Thymus (tissue), 11 donors: ENCODE results near the gene MTMR3. TPM values are rescaled to one million over a fixed set of nuclear protein-coding genes. Genes with fewer than 3 reads are reported as not detected.

ENCODE experiments used
- DNase-seq, 9 donors: peaks; one replicate each; pipeline ENCODE4 v3.0.0-alpha.2; 2013; ENCODE audit warnings: low spot score in 9 of 9, low read depth in 6 of 9, missing footprints in 1 of 9
- H3K27ac ChIP-seq, 2 donors: one replicate each; pipeline ENCODE4 v1.5.1; 2013; ENCODE audit warnings: control low read depth in 1 of 2, low read depth in 1 of 2, low read length in 1 of 2, mild to moderate bottlenecking in 1 of 2, moderate library complexity in 1 of 2
- H3K27me3 ChIP-seq, 2 donors: one replicate each; pipeline ENCODE4 v1.5.1; 2013; ENCODE audit warnings: low read length in 1 of 2; ENCODE audit not compliant: control insufficient read depth in 2 of 2, insufficient read depth in 1 of 2
- H3K36me3 ChIP-seq, 2 donors: one replicate each; pipeline ENCODE4 v1.5.1; 2013; ENCODE audit warnings: low read length in 1 of 2, mild to moderate bottlenecking in 1 of 2, moderate library complexity in 1 of 2; ENCODE audit not compliant: control insufficient read depth in 2 of 2, insufficient read depth in 2 of 2
- H3K4me1 ChIP-seq, 2 donors: one replicate each; pipeline ENCODE4 v1.5.1; 2013; ENCODE audit warnings: low read length in 2 of 2; ENCODE audit not compliant: control insufficient read depth in 2 of 2, insufficient read depth in 2 of 2
- H3K4me3 ChIP-seq, 2 donors: one replicate each; pipeline ENCODE4 v1.5.1; 2013; ENCODE audit warnings: low read length in 2 of 2, control low read depth in 1 of 2, mild to moderate bottlenecking in 1 of 2
- H3K9me3 ChIP-seq, 2 donors: one replicate each; pipeline ENCODE4 v1.5.1; 2013; ENCODE audit warnings: low read length in 1 of 2, mild to moderate bottlenecking in 1 of 2; ENCODE audit not compliant: control insufficient read depth in 2 of 2, insufficient read depth in 1 of 2
- WGBS: extraction: QIAGEN DNeasy Blood & Tissue Kit; methylation state at CpG from one replicate; pipeline ENCODE4 v1.1.7; 2013; 5-methylcytosine and 5-hydroxymethylcytosine counted together
- polyA plus RNA-seq: library from polyadenylated mRNA; stranded (reverse); fragments of 200-250 nt; gene quantifications from one replicate; pipeline ENCODE4 v1.2.3, GENCODE V29; 2013
- total RNA-seq: library from RNA; stranded (reverse); fragments of 120-200 nt; gene quantifications from one replicate; pipeline ENCODE4 v1.2.4, GENCODE V29; 2013
- donor health status: healthy.

The MTMR3 gene
- total and polyA plus RNA-seq, 2 donors: 14.8 to 16.4 TPM

DNA sequence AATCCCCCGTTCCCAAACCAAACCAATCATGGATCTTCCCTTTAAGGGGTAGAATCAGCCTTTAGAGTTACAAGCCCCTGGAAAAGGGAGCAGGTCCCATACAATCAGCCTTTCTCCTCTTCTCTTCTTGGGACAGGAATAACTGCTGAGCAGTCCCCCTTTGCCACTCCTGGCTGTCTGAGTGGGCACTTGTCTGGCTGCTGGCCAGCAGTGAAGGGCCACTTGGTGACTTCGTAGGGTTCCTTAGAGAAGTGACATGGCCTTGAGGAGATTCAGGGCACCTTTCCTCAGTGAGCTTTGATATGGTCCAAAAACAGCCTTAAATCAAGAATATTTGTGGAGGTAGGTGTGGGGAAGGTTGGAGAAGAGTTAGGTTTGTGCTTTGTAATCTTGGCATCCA, 143.8 kb downstream of the MTMR3 start:
- no peak overlapping the region for H3K27ac ChIP-seq
- no peaks in the 10 kb centered on the region for H3K4me1 ChIP-seq
- no peaks in the 10 kb centered on the region for H3K9me3 ChIP-seq
- H3K36me3 ChIP-seq: peaks cover 56 to 60% of the 10 kb centered on the region in 2 donors
- DNase-seq: no peak
- H3K27me3 ChIP-seq: no peaks in the 10 kb centered on the region
- no peak overlapping the region for H3K4me3 ChIP-seq
- WGBS: 100% methylated on average over 2 of the region's 2 CpGs

DNA sequence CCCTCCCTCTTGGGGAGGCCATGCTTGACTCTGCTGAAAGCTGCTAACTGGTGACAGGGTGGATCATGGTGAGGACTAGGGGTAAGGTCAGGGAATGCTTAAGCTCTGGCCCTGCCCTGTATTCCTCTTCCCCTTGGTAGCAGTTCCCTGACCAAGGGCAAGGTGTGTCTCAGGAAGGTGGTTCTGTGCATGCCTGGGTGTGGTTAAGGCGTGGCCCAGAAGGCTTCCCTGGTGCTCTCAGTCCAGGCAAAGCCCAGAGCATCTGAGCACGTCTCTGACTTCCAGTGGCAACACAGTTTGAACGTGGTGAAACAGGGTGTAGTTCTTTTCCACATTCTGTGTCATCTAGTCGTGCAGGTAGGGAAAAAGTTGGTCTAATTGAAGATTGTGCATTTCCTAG, 144.2 kb downstream of the MTMR3 start:
- no peak overlapping the region for H3K27ac ChIP-seq
- DNase-seq: no peak
- H3K4me1 ChIP-seq: no peaks in the 10 kb centered on the region
- WGBS: 83% methylated on average over 4 of the region's 4 CpGs
- no peaks in the 10 kb centered on the region for H3K9me3 ChIP-seq
- peaks cover 53 to 57% of the 10 kb centered on the region in 2 donors for H3K36me3 ChIP-seq
- H3K4me3 ChIP-seq: no peak overlapping the region
- no peaks in the 10 kb centered on the region for H3K27me3 ChIP-seq

DNA sequence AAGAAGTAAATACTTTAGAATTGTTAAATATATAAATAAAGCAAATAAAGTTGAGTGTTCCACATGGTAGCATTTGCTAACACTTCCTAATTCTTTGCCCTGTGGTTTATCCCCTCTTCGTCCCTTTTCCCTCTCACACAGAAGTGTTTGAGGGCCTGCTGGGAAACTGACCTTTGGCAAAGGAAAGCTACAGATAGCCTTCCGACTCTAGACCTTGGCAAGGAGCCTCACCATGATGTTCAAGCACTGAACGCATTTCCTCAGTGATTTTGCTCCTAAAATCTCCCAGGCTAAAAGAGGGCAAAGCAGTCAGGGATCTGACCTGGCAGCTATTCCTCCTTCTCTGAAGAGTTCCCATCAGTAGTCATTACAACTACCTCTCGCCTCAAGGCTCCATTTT, 144.8 kb downstream of the MTMR3 start:
- no peaks in the 10 kb centered on the region for H3K27me3 ChIP-seq
- H3K9me3 ChIP-seq: no peaks in the 10 kb centered on the region
- H3K27ac ChIP-seq: no peak overlapping the region
- H3K36me3 ChIP-seq: peaks cover 47 to 51% of the 10 kb centered on the region in 2 donors
- no peak overlapping the region for H3K4me3 ChIP-seq
- 96% methylated on average over 4 of the region's 4 CpGs for WGBS
- H3K4me1 ChIP-seq: no peaks in the 10 kb centered on the region
- DNase-seq: no peak

GRCh38 chr22:30028731-30029130, 145.8 kb downstream of the MTMR3 start:
- Histone ChIP-seq H3K4me3 (no peak overlapping the region), H3K27me3 (no peaks in the 10 kb centered on the region), H3K36me3 (peaks cover 39 to 42% of the 10 kb centered on the region in 2 donors), H3K9me3 (no peaks in the 10 kb centered on the region), H3K27ac (no peak overlapping the region), H3K4me1 (no peaks in the 10 kb centered on the region)
- no peak for DNase-seq
- over 99% methylated on average over 6 of the region's 6 CpGs for WGBS

DNA sequence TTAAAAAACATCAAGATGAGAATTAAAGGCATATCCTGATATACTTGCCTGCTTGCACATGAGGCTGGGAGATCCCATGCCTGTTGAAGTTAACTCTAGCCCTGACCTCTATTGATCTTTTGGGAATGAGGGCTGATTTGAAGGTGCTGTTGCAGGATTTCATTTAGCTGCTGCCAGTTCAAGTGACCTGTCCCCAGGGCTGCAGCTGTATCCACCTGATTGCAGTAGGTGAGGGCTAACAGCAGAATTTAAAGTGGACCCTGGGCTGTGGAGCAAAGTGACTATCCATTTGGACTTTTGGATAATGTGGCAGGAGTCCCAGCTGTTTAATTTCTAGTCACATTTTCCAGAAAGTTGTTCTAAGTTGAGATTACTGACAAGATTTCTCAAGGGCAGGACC, 146.5 kb downstream of the MTMR3 start:
- Histone ChIP-seq H3K27ac (no peak overlapping the region), H3K4me1 (no peaks in the 10 kb centered on the region), H3K27me3 (no peaks in the 10 kb centered on the region), H3K4me3 (no peak overlapping the region), H3K9me3 (no peaks in the 10 kb centered on the region), H3K36me3 (peaks cover 35 to 38% of the 10 kb centered on the region in 2 donors)
- no peak for DNase-seq

DNA sequence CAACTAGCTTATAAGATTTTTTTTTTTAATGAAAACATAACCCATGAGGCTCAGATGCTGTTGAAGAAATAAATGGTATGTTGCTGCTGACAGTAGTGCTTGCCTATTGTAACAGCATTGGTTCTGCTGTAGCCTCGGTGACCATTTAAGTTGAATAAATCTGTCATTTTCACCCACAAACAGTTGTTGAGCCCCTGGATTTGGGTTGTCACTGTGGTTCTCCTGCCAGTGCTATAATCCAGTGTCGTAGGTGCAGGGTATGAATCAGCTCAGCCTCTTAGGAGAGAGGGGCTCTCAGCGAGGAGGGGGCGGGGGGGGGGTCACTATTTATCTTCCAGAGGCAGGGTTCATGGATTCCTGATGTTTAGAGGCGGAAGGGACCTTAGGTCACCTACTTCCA, 147.4 kb downstream of the MTMR3 start:
- WGBS: 96% methylated on average over 5 of the region's 5 CpGs
- Histone ChIP-seq H3K27me3 (no peaks in the 10 kb centered on the region), H3K36me3 (peaks cover 27 to 30% of the 10 kb centered on the region in 2 donors), H3K4me1 (no peaks in the 10 kb centered on the region), H3K9me3 (no peaks in the 10 kb centered on the region), H3K4me3 (no peak overlapping the region), H3K27ac (peak overlapping the region in 1 of 2 donors; percentile 5)
- DNase-seq: no peak

GRCh38 chr22:30031328-30031727, 148.4 kb downstream of the MTMR3 start:
- H3K4me1 ChIP-seq: no peaks in the 10 kb centered on the region
- no peaks in the 10 kb centered on the region for H3K27me3 ChIP-seq
- no peak for DNase-seq
- 99% methylated on average over 3 of the region's 3 CpGs for WGBS
- peaks cover 17 to 20% of the 10 kb centered on the region in 2 donors for H3K36me3 ChIP-seq
- no peak overlapping the region for H3K27ac ChIP-seq
- no peak overlapping the region for H3K4me3 ChIP-seq
- H3K9me3 ChIP-seq: no peaks in the 10 kb centered on the region

DNA sequence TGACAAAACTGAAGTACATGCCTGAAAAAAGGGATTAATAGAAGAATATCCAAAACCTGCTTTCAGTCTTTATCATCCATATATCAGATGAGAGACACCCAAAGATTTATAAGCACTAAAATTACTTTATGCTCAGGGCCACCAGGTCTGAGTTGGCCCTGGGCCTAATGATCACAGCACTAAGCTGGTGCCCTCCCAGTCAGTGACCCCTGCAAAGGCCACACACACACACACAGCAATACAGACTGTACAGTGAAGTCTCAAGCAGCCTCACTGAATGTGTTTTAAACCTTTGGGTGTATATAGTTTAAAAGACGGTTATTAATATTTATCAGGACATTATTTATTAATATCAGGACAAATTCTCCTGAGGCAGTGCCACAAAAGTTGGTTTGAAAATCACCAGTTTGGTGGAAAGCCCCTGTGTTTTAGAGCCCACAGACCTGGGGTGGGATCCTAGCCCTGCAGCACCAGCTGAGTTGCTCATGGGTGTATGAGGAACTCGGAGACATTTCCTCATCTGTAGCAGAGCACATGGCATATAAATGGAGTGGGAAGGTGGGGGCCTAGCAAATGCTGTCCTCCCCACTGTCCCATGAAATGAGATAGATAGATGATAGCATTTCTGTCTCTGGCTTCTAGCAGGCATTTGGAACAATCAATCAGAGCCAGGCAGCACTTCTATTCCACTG, 148.9 kb downstream of the MTMR3 start:
- peaks cover 11 to 14% of the 10 kb centered on the region in 2 donors for H3K36me3 ChIP-seq
- no peak for DNase-seq
- H3K4me3 ChIP-seq: no peak overlapping the region
- no peak overlapping the region for H3K27ac ChIP-seq
- H3K27me3 ChIP-seq: no peaks in the 10 kb centered on the region
- no peaks in the 10 kb centered on the region for H3K4me1 ChIP-seq
- 95% methylated on average over 2 of the region's 2 CpGs for WGBS
- H3K9me3 ChIP-seq: no peaks in the 10 kb centered on the region

- 96% methylated on average over 4 of the region's 4 CpGs for WGBS
- Histone ChIP-seq H3K36me3 (peaks cover 4 to 6% of the 10 kb centered on the region in 2 donors), H3K9me3 (no peaks in the 10 kb centered on the region), H3K4me1 (no peaks in the 10 kb centered on the region), H3K27ac (no peak overlapping the region), H3K27me3 (no peaks in the 10 kb centered on the region), H3K4me3 (no peak overlapping the region)
- no peak for DNase-seq
Observed at GRCh38 chr22:30033137-30033536, 150.2 kb downstream of the MTMR3 start.
